Urinary bladder (tissue), 4 donors: ENCODE results near the gene SNRPA. TPM values are rescaled to one million over a fixed set of nuclear protein-coding genes. Genes with fewer than 3 reads are reported as not detected.
A peak's percentile ranks its signal among the peaks of the same experiment; 100 is the strongest.

Experiments used
- DNase-seq: peaks from one replicate; pipeline ENCODE4 v3.0.0-alpha.2; 2015; ENCODE audit errors: extremely low spot score
- H3K27ac ChIP-seq: one replicate; pipeline ENCODE4 v1.5.1; 2013; ENCODE audit warnings: low read depth, mild to moderate bottlenecking, moderate library complexity
- H3K36me3 ChIP-seq: one replicate; pipeline ENCODE4 v1.6.1; 2013; ENCODE audit warnings: mild to moderate bottlenecking, moderate library complexity; ENCODE audit not compliant: insufficient read depth
- H3K4me1 ChIP-seq: one replicate; pipeline ENCODE4 v1.6.1; 2013; ENCODE audit warnings: mild to moderate bottlenecking, moderate library complexity; ENCODE audit not compliant: insufficient read depth
- H3K4me3 ChIP-seq: one replicate; pipeline ENCODE4 v1.5.1; 2013; ENCODE audit warnings: low read depth, low read length
- WGBS: extraction: QIAGEN DNeasy Blood & Tissue Kit; methylation state at CpG from one replicate; pipeline ENCODE4 v1.1.7; 2013; 5-methylcytosine and 5-hydroxymethylcytosine counted together
- polyA plus RNA-seq: library from polyadenylated mRNA; stranded (reverse); fragments of 200-250 nt; gene quantifications from one replicate; pipeline ENCODE4 v1.2.3, GENCODE V29; 2013
- total RNA-seq: library from RNA; depleted of rRNA; stranded (reverse); fragments of >200 nt; gene quantifications from one replicate; pipeline ENCODE4 v1.2.3, GENCODE V29; 2014
- donor health status: healthy with polysubstance abuse.
- donor health status: healthy.

The SNRPA gene
- 22.6 TPM for total RNA-seq
- 67.2 TPM for polyA plus RNA-seq

- peak within 1 kb of the TSS; percentile 66 for H3K4me3 ChIP-seq
- H3K4me1 ChIP-seq = peaks cover 1% of the 10 kb centered on the region
- no peaks in the 10 kb centered on the region for H3K36me3 ChIP-seq
- peak within 1 kb of the TSS; percentile 84 for H3K27ac ChIP-seq
- under 1% methylated on average over 46 of the region's 46 CpGs for WGBS
- peak; percentile 98 for DNase-seq
Observed at GRCh38 chr19:40750874-40751537, at the start of gene SNRPA. Gene SNRPA, plus strand, starts transcription at chr19:40751203. Its CDS starts 206 bp downstream, at chr19:40751409.

GRCh38 chr19:40701758-40702157 is 49.2 kb upstream of the SNRPA start:
- DNase-seq = no peak
- Histone ChIP-seq H3K27ac (no peak overlapping the region), H3K4me1 (no peaks in the 10 kb centered on the region), H3K36me3 (no peaks in the 10 kb centered on the region), H3K4me3 (no peak overlapping the region)
- WGBS = 95% methylated on average over 6 of the region's 6 CpGs

- WGBS = 68% methylated on average over 18 of the region's 18 CpGs
- H3K27ac ChIP-seq = no peak overlapping the region
- H3K36me3 ChIP-seq = no peaks in the 10 kb centered on the region
- no peak for DNase-seq
- H3K4me3 ChIP-seq = no peak overlapping the region
- H3K4me1 ChIP-seq = no peaks in the 10 kb centered on the region
Observed at GRCh38 chr19:40702337-40703012, 48.5 kb upstream of the SNRPA start.

GRCh38 chr19:40703029-40703755 is 47.8 kb upstream of the SNRPA start:
- WGBS = 91% methylated on average over 24 of the region's 24 CpGs
- H3K4me3 ChIP-seq = no peak overlapping the region
- H3K36me3 ChIP-seq = no peaks in the 10 kb centered on the region
- no peaks in the 10 kb centered on the region for H3K4me1 ChIP-seq
- no peak for DNase-seq
- H3K27ac ChIP-seq = no peak overlapping the region

- no peak overlapping the region for H3K27ac ChIP-seq
- WGBS = 90% methylated on average over 18 of the region's 18 CpGs
- no peaks in the 10 kb centered on the region for H3K36me3 ChIP-seq
- H3K4me1 ChIP-seq = no peaks in the 10 kb centered on the region
- H3K4me3 ChIP-seq = no peak overlapping the region
- no peak for DNase-seq
Observed at GRCh38 chr19:40704491-40705361, 46.3 kb upstream of the SNRPA start.

- no peak overlapping the region for H3K27ac ChIP-seq
- no peak for DNase-seq
- H3K4me1 ChIP-seq = no peaks in the 10 kb centered on the region
- WGBS = 89% methylated on average over 9 of the region's 9 CpGs
- H3K36me3 ChIP-seq = no peaks in the 10 kb centered on the region
- no peak overlapping the region for H3K4me3 ChIP-seq
Observed at GRCh38 chr19:40705362-40705651, 45.7 kb upstream of the SNRPA start.

GRCh38 chr19:40705950-40706619 is 44.9 kb upstream of the SNRPA start:
- H3K4me1 ChIP-seq = no peaks in the 10 kb centered on the region
- H3K36me3 ChIP-seq = no peaks in the 10 kb centered on the region
- no peak overlapping the region for H3K27ac ChIP-seq
- WGBS = 89% methylated on average over 7 of the region's 7 CpGs
- DNase-seq = no peak
- H3K4me3 ChIP-seq = no peak overlapping the region

GRCh38 chr19:40707615-40708014 is 43.4 kb upstream of the SNRPA start:
- WGBS = 95% methylated on average over 7 of the region's 7 CpGs
- DNase-seq = no peak
- Histone ChIP-seq H3K4me3 (no peak overlapping the region), H3K36me3 (no peaks in the 10 kb centered on the region), H3K4me1 (no peaks in the 10 kb centered on the region), H3K27ac (no peak overlapping the region)

GRCh38 chr19:40709817-40710216 is 41.2 kb upstream of the SNRPA start:
- DNase-seq = no peak
- 93% methylated on average over 5 of the region's 5 CpGs for WGBS
- no peak overlapping the region for H3K27ac ChIP-seq

GRCh38 chr19:40713939-40714338 is 37.1 kb upstream of the SNRPA start:
- H3K4me3 ChIP-seq = no peak overlapping the region
- H3K4me1 ChIP-seq = no peaks in the 10 kb centered on the region
- no peaks in the 10 kb centered on the region for H3K36me3 ChIP-seq
- DNase-seq = no peak
- H3K27ac ChIP-seq = no peak overlapping the region
- WGBS = 83% methylated on average over 11 of the region's 11 CpGs

More at GRCh38 chr19:40709817-40710216, 41.2 kb upstream of the SNRPA start:
- H3K36me3 ChIP-seq = no peaks in the 10 kb centered on the region
- no peak overlapping the region for H3K4me3 ChIP-seq
- H3K4me1 ChIP-seq = no peaks in the 10 kb centered on the region

GRCh38 chr19:40714441-40715299 is 36.3 kb upstream of the SNRPA start:
- Histone ChIP-seq H3K4me3 (peak overlapping the region; percentile 52), H3K27ac (peak overlapping the region; percentile 94), H3K36me3 (no peaks in the 10 kb centered on the region), H3K4me1 (no peaks in the 10 kb centered on the region)
- 2% methylated on average over 31 of the region's 31 CpGs for WGBS
- DNase-seq = peak; percentile 93

- Histone ChIP-seq H3K27ac (peak overlapping the region; percentile 94), H3K4me1 (no peaks in the 10 kb centered on the region), H3K4me3 (peak overlapping the region; percentile 80), H3K36me3 (no peaks in the 10 kb centered on the region)
- peak; percentile 55 for DNase-seq
- WGBS = 2% methylated on average over 8 of the region's 8 CpGs
Observed at GRCh38 chr19:40716031-40716481, 34.9 kb upstream of the SNRPA start.
